Measurements from ENCODE around the gene SAG.
"Not testable (repeated sequence)": the region's sequence is repeated elsewhere in the genome, so short reads cannot be mapped to it uniquely, and the experiment has no call there.

Gene SAG

DNA sequence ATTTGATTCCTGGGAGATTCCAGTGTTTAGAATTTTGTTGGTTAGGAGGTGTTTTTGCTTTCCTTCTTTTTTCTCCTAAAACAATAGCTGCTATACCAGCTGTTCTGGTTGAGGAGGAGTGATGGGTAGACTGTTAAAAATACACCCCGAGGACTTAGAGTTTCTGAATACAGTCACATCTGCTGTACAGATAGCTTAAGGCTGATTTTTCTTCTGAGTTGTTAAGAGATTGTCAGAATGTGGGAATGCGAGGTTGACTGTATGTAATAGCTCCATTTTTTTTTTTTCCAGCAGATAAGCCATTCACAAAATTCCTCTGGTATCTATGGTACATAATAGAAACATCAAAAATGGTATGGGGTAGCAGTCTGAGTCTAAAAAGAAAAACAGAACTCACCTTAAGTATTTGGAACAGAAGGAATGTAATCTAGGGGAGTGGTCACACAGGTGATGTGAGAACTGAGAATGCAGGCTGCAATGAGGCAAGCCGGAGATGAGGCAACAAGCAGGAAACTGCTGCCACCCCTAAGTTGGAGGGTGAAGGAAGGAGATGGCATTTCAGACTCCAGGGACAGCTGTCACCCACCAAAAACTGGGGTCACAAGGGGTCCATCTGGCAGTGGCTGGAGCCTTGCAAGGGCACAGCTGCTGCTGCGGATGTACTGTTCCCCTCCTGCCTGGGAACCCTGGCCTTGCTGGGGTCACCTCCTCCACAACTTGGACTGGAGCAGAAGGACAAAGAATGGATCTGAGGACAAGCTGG lies 49.1 kb downstream of the SAG start:
- no peak for DNase-seq (ENCODE audit: low read depth)

DNA sequence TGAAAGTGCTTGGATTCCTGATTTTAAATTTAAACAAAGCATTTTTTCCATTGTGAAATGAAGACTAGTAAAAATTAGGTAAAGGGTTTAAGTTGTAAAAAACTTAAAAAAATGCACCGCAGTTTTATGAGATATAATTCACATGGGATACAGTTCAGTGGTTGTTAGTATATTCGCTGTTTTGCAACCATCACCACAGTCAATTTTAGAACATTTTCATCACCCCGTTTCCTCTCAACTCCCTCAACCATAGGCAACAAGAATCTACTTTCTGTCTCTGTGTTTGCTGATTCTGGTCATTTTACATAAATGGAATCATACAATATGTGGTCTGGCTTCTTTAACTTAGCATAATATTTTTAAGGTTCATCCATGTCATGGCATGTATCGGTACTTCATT lies 50.7 kb downstream of the SAG start:
- no peak for DNase-seq (ENCODE audit: low read depth)

DNA sequence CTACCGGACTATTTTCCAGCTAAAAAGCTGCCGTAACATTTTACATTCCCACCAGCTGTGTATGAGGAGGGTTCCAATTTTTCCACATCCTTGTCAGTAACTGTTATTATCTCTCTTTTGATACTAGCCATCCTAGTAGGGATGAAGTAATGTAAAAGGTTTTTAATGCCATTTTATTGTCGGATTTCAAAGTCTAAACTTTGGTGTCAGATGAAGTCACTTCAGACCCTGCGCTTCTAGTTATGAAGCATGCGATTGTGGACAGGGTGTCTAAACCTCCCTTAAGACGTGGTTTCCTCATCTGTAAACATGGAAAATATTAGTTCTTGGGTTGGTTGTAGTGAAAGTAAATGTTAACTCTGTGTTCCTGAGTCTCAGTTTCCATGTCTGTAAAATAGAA lies 51.3 kb downstream of the SAG start:
- DNase-seq (ENCODE audit: low read depth) = no peak

DNA sequence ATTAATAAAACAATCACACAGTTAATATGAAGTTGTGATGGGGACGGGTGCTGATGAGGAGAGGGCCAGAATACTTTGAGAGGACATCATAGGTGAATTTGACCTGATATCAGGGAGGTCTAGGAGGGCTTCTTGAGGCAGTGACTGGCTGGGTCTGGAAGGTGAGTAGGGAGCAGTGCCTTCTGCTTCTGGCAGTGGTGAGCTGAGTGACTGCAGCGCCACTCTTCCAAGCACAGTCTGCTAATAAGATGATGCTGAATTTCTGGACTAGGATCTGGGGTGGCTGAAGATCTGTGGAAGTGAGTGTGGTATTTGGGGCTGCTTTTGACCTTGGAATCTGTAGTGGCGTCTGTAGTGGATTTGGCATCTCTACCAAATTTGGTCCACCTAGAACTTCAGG lies 52.2 kb downstream of the SAG start:
- DNase-seq (ENCODE audit: low read depth) = no peak

DNA sequence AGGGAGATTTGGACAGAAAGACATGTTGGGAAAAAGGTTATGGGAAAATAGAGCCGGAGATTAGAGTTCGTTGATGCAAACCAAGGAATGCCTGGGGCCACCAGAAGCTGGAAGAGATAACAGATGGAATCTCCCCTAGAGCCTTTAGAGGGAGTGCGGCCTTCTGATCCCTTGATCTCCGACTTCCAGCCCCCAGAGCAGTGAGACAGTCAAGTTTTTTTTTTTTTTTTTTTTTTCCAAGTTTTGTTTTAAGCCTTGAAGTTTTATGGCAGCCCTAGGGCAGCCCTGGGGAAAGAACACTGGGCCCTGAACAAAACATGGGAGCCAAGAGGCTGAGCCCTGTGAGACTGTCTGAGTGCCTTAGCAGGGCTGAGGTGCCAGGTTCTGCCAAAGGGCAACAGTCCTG lies 53.2 kb downstream of the SAG start:
- DNase-seq (ENCODE audit: low read depth) = no peak

DNA sequence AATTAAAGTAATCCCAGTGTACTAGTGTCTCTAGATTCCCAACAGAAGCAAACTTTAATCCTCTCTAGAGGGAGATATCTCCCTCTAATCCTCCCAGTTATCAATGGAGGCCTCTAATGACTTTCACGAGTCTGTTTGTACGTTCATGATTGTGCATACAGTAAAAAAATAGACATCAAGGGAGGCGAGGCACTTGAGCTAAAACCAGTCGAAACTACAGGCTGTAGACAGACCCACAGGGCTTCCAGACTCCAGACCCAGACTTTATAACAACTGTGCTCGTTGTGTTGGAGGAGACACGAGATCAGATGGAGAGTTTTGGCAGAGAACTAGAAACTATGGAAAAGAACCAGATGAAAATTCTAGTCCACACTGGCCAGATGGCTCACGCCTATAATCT lies 53.7 kb downstream of the SAG start:
- DNase-seq (ENCODE audit: low read depth) = no peak

DNA sequence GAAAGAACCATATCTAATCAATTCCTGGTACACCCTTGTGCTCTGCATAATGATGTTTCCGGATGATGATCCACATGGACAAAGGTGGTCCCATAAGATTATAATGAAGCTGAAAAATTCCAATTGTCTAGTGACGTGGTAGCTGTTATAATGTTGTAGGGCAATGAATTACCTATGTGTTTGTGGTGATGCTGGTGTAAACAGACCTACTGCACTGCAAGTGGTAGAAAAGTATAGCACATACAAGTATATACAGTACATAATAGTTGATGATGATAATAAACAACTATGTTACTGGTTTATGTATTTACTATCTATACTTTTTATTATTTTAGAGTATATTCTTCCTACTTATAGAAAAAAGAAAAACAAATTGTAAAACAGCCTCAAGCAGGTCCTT lies 55.1 kb downstream of the SAG start:
- no peak for DNase-seq (ENCODE audit: low read depth)

DNA sequence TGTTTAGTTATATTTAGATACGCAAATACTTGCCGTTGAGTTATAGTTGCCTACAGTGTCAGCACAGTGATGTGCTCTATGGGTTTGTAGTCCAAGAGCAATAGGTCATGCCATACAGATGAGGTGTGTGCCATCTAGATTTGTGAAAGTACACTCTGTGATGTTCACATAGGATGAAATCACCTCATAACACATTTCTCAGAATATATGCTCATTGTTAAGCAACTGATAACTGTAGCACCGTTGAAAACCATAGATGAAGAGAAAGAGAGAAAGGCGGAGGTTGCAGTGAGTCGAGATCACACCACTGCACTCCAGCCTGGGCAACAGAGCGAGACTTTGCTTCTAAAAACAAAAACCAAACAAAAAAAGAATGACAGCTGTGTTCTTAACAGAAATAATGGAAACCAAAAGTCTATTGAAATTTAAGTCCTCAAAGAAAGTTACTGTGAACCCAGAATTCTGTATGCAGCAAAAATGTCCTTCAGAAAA lies 56.2 kb downstream of the SAG start:
- no peak for DNase-seq (ENCODE audit: low read depth)

DNA sequence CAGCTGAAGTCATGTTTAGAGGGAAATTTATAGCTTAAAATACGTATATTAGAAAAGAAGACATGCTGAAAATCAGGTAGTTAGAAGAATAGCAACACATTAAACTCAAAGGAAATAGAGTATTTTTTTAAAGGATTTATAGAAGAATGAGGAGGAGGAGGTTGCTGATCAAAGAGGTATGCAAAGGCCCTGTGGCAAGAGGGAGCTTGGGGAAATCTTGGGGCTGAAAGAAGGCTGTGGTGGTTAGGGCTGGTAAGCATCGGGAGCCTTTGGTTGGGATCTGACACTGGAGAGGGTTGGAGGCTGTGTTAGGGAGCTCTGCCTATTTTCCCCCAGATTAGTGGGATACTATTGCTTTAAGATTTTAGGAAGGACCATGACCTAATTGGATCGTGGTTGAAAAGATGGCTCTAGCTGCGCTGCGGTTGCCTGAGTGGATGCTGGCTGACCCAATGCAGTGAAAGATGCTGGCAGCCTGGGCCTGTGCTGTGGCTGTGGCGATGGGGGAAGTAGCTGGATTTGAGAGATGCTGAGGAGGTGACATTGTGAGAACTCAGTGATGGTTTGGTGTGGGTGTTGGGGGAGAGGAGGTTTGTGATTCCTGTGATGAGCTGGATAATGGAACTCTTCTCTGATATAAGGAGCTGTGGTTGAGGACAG lies 58.4 kb downstream of the SAG start:
- DNase-seq (ENCODE audit: low read depth) = no peak

DNA sequence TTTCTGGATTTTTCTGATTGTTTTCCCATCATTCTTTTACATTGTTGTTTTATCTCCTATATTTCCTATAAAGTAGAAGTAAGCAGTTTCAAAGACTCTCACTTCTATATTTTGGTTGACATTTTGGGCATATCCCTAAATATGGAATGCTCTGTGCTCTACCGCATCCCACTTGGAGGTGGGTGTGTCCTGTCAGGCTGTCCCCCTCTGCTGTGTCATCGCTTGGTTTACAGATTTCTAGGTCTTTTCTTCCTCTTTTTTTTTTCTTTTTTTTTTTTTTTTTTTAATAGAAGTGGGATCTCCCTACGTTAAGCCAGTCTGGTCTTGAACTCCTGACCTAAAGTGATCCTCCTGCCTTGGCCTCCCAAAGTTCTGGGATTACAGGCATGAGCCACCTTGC lies 60.0 kb downstream of the SAG start:
- no peak for DNase-seq (ENCODE audit: low read depth)

DNA sequence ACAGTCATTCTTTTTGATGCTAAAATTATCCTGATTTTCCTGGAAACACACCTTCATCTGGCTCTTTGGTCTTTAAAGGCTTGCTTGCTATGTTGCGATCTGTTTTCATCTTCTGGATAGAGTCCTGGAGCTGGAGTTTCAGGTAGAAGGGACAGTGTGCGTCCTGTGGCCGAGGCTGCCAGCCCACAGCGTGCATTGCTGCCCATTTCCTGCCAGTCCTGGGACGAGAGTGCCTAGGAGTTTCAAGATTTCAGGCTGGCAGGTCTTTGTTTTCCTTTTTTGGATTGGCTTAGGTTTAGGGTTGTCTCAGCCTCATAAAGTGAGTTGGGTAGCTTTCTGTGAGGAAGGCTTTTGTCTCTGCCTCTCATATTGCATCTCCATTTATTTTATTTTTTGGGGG lies 61.1 kb downstream of the SAG start:
- no peak for DNase-seq (ENCODE audit: low read depth)

DNA sequence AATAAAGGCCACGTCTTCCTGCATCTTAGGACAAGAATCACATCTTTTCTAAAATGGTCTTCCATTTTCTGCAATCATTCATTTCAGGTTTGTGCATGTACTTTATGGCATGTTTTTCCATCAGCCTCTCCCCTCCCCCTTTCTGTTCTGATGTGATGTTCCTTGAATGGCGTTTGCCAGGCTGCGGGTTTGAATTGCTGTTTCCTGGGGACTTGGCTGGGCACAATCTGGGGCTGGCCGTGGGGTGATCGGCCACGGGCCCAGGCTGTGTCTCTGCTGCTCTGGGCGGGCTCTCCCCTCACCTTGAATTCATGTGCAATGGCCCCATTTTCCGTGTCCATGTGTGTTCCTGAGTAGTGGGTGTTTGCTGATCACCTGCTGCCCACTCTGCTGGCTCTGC lies 61.8 kb downstream of the SAG start:
- no peak for DNase-seq (ENCODE audit: low read depth)

DNA sequence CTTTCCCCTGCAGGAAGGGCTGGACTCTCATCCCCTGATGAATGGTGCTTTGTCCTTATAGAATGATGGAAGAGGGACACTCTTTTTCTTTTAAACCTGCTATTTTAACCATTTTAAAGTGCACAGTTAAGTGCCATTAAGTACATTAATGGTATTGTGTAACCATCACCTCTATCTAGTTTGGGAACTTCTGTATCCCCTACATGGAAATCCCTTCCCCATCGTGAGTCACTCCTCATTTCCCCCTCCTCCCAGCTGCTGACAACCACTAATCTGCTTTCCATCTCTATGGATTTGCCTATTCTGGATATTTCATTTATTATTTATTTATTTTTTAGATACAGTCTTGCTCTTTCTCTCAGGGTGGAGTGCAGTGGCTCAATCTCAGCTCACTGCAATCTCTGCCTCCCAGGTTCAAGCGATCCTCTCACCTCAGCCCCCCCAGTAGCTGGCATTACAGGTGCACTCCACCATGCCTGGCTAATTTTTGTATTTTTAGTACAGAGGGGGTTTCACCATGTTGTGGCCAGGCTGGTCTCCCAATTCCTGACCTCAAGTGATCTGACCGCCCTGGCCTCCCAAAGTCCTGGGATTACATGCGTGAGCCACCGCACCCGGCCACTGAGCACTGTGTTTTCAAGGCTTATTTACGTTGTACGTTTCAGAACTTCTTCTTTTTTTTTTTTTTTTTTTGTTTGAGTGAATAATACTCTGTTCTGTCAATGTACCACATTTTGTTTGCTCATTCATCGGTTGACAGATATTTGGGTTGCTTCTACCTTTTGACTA lies 62.5 kb downstream of the SAG start:
- no peak for DNase-seq (ENCODE audit: low read depth)

DNA sequence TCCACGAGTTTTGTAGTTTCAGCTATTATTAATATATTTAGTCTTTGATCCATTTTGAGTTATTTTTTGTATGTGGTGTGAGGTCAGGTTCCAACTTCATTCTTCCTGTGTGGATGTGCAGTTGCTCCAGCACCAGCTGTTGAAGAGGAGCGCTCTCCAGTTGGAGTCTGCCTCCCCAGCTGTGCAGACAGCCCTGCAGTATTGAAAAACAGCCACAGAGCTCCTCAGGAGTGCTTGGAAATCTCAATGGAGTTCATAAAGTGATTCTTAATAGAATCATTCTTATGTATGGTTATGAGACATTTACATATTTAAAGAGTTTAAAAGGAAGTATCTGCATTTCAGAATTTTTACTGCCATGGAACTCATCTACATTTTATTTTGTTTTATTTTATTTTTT lies 64.0 kb downstream of the SAG start:
- no peak for DNase-seq (ENCODE audit: low read depth)

DNA sequence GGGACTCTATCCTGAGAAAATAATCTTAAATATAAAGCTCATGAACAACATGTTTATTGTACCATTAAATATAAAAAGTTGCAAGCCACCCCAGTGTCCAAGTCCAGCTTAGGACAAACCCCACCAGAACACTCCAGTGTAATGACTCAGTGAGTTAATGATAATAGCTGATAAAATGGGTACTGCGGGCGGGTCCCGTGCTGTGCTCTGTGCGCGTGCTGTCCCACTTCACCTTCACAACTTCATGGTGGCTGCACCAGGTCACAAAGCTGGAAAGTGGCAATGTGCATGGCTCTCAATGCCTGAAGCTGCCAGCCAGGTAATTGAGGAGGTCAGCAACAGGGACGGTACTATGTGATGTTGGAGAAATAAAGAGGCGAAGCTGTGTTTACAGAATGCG lies 65.2 kb downstream of the SAG start:
- no peak for DNase-seq (ENCODE audit: low read depth)

DNA sequence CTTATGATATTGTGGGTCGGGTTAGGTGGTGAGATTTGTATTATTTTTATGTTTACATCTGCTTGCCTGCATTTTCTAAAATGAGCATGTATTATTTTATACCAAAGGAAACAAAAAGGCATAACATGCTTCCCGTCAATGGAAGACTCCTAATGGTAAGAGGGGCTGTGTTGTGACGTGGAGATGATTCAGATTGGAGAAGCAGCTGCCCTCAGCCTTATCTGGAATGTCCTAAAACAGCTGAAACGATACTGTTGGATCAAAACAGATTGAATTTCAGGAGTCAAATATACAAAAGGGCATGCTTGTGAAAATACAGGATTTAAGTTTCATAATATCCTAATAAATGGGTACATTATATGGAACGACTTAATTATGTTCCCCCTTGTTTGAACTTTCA lies 65.7 kb downstream of the SAG start:
- DNase-seq (ENCODE audit: low read depth) = no peak

DNA sequence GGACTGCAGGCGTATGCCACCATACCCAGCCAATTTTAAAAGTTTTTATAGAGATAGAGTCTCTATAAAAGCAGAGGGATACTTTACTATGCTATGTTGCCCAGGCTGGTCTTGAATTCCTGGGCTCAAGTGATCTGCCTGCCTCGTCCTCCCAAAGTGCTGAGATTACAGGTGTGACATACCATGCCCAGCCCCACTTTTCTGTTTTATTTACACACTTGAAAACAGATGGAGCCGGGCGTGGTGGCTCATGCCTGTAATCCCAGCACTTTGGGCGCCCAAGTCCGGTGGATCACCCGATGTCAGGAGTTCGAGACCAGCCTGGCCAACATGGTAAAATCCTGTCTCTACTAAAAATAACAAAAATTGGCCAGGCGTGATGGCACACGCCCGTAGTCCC lies 67.2 kb downstream of the SAG start:
- DNase-seq (ENCODE audit: low read depth) = not testable (repeated sequence)

DNA sequence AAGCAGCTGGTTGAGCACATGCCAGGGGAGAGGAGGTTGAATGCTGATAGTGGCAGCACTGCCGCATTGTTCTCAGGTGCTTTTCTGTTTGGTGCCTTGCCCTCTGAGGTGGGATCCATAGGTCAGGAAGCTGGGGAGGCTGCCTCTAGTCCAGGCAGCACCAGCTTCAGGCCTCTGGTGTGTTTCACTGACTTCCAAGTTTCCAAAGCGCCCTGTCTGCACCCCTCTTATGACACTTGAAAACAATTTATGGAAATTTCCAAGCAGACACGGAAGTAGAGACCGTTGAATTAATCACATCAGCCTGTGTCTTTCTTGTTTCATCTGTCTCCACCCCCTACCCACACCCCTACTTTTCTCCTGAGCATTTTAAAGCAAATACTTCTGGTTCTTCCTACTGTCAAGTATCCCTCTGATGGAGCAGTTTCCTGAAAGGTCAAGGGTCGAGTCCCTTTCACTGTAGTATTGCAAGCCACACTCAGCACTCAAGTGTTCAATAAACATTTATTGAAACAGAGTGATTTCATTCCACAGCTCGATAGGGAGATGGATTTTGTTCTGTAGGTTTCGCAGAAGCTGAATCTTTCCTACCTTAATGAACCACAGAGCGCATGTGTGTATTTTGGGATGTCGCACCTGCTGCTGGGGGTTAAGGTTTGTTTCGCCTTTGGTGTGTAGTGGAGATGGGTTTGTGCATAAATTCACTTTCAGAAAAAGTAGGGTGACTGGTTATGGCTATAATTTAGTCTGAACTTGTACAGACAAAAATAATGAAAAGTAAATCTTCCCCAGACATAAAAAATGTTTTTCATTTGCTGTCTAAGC lies 68.1 kb downstream of the SAG start:
- no peak for DNase-seq (ENCODE audit: low read depth)

DNA sequence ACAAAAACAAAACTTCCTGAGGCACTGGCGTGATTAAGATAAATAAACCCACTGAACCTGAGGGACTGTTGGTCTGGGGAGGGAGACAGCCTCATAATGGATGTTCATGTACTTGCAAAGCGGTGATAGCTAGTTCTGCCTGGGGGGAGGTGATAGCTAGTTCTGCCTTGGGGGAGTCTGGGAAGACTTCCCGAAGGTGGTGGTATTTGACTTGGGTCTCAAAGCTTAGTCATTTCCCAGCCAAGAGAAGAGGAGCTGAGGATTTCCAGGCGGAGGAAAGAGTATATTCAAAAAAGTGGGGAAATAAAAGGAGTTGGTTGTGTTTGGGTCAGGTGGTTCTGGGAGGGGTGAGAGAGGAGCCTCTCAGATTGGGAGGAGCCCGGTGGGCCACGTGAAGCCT lies 71.4 kb downstream of the SAG start:
- no peak for DNase-seq (ENCODE audit: low read depth)

DNA sequence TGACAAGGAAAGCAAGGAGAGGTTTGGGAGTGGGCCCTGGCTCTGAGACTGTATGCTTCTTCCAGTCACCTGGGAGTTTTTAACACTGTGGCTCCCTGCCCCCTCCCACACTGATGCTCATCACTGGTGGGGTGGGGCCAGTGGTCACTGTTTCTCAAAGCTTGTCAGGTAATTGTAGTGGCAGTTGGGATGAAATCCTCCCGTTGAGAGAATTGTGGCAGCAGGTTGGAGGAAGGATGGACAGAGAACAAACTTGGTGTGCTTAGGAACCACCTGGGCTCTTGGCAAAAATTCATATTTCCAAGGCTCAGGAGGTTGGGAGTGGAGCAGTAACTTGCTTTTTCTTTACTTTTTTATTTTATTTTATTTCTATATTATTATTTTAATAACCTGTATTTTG lies 71.8 kb downstream of the SAG start:
- no peak for DNase-seq (ENCODE audit: low read depth)

DNA sequence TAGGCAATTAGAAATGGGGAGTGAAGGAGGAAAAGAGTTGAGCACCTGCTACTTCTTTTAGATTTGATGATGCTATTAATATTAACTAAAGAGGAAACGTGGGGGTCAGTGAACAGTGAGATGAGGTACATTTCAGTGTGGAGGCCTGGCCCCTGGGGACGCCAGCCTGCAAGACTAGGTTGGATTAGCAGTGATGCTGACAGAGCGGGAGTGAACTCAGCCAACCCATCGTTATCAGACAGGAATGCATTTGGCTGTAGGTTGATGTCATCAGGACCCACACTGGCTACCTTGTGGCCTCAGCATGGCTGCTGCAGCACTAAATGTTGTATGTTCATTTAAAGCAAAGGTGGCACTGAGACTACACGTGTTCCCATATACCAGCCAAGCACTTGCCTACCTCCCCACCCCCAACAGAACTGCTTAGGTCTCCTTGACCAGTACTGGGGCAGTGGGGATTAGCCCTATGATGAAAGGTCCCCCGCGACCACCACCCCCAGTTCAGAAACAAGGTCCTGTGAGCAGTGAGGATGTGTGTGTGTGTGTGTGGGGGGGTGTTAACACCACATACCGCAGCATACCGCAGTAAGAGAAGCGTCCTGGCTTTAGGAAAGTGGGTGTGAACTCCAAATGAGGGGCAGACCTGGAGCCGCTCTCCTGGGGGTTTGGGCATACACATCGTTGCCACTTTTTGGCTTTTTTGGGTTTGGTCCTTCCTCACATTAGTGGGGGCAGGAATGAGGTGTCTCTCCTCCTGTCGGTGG lies 72.7 kb downstream of the SAG start:
- no peak for DNase-seq (ENCODE audit: low read depth)

Measured in activated T-helper 1 cell treated with Interleukin-2 at 50 U/mL for 16 hours (primary cell).